ENCODE measurements around the gene SPATA18.

The SPATA18 gene

DNA sequence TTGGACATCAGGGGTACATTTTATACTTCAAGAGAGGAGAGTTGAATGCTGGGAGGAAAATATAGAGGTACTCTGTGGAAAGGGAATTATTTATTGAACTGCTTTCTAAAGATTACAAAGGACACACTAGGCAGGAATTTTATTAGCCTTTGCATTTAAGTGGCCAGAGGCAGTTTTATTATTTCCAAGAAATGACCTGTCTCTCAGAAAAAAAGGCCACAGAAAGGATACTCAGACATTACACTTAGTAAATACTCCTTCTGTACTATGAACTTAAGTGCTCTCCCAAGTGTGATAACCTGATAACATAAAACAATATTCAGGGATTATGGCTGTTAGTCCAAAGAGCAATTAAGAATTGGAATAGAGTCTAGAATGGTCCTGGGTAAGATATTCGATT lies 38.5 kb upstream of the SPATA18 start:
- DNase-seq (ENCODE audit: low read depth) = no peak
- TF ChIP-seq, protein P1, sequence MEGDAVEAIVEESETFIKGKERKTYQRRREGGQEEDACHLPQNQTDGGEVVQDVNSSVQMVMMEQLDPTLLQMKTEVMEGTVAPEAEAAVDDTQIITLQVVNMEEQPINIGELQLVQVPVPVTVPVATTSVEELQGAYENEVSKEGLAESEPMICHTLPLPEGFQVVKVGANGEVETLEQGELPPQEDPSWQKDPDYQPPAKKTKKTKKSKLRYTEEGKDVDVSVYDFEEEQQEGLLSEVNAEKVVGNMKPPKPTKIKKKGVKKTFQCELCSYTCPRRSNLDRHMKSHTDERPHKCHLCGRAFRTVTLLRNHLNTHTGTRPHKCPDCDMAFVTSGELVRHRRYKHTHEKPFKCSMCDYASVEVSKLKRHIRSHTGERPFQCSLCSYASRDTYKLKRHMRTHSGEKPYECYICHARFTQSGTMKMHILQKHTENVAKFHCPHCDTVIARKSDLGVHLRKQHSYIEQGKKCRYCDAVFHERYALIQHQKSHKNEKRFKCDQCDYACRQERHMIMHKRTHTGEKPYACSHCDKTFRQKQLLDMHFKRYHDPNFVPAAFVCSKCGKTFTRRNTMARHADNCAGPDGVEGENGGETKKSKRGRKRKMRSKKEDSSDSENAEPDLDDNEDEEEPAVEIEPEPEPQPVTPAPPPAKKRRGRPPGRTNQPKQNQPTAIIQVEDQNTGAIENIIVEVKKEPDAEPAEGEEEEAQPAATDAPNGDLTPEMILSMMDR (IDR thresholded peaks at IDR 0.05; ENCODE audit: insufficient read depth, low read depth, low read length, missing control alignments) = no peak
- H3K4me3 ChIP-seq (ENCODE audit: low read depth, low read length) = no peak overlapping the region

DNA sequence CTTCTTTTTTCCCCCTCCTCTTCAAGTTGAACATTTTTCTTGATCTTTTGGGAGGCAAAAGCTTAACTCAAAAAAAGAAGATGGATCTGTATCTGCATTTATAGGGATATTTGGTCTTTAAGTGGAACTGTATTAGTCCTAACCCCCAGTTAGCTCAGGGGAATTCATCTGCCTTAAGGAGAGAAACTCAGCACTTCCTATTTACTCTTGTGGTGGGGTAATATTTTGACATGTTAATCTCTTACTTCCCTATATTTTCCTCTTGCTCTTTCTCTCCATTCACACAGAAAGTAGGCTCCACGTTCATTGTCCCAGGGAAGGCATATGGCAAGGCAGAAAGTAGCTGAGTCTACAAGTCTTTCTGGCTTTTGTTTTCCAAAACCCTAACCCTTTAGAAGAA lies 36.2 kb upstream of the SPATA18 start:
- DNase-seq (ENCODE audit: low read depth) = no peak
- TF ChIP-seq, protein P1 (IDR thresholded peaks at IDR 0.05; ENCODE audit: insufficient read depth, low read depth, low read length, missing control alignments) = no peak

DNA sequence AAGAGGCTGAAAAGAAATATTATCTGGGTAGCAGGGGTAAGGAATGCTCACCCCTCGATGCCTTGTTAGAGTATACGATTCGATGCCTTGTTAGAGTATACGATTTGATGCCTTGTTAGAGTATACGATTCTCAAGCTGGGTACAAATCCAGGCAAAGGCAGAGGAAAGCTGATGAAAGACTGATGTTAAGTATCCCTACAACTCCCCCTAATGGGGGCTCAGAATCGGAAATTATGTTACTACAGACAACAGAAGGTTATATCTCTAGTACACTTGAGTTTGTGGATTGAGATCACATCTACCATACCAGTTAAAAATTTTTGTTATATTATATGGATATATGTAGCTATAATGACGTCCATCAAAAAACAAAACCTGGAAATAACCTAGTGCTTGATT lies 35.7 kb upstream of the SPATA18 start:
- TF ChIP-seq, protein P1 (IDR thresholded peaks at IDR 0.05; ENCODE audit: insufficient read depth, low read depth, low read length, missing control alignments) = no peak
- H3K4me3 ChIP-seq (ENCODE audit: low read depth, low read length) = no peak overlapping the region
- no peak for DNase-seq (ENCODE audit: low read depth)

More for the DNA sequence above, 36.2 kb upstream of the SPATA18 start:
- H3K4me3 ChIP-seq (ENCODE audit: low read depth, low read length) = no peak overlapping the region

DNA sequence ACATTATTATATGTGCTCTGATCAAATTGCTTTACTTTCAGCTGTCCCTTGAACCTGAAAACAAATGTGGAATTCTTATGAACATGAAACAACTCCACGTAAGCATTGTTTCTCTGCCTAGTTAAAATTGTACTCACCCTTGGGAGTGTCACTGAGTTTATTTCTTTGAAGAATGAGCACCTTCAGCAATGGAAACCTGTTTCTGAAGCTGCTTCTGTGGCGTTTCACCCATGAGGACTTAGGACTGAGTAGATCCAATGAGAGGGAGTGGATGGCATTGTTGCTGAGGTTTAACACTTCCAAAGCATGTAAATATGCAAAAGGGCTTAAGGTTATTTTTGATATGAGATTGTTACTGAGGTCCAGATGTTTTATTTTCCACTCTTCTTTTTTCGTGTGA lies 34.1 kb upstream of the SPATA18 start:
- no peak for DNase-seq (ENCODE audit: low read depth)
- no peak overlapping the region for H3K4me3 ChIP-seq (ENCODE audit: low read depth, low read length)
- TF ChIP-seq, protein P1 (IDR thresholded peaks at IDR 0.05; ENCODE audit: insufficient read depth, low read depth, low read length, missing control alignments) = no peak

DNA sequence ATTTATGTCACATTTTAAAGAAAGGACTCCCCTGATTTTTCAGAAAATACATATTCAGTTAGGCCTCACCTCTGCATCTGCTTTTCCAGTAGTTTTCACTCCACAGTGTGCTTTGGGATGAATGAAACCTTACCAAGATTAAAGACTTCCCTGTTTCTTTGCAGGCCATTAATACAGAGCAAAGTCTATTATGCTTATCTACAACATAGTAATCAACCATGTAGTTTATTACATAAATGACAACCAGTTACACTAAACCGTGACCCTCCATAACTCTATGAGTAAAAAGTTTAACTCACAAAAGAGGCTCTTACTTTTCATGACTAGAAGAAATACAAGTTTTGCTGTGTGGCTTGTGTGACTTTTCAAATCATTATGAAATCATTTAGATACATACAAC lies 33.3 kb upstream of the SPATA18 start:
- DNase-seq (ENCODE audit: low read depth) = no peak
- TF ChIP-seq, protein P1 (IDR thresholded peaks at IDR 0.05; ENCODE audit: insufficient read depth, low read depth, low read length, missing control alignments) = no peak
- no peak overlapping the region for H3K4me3 ChIP-seq (ENCODE audit: low read depth, low read length)

DNA sequence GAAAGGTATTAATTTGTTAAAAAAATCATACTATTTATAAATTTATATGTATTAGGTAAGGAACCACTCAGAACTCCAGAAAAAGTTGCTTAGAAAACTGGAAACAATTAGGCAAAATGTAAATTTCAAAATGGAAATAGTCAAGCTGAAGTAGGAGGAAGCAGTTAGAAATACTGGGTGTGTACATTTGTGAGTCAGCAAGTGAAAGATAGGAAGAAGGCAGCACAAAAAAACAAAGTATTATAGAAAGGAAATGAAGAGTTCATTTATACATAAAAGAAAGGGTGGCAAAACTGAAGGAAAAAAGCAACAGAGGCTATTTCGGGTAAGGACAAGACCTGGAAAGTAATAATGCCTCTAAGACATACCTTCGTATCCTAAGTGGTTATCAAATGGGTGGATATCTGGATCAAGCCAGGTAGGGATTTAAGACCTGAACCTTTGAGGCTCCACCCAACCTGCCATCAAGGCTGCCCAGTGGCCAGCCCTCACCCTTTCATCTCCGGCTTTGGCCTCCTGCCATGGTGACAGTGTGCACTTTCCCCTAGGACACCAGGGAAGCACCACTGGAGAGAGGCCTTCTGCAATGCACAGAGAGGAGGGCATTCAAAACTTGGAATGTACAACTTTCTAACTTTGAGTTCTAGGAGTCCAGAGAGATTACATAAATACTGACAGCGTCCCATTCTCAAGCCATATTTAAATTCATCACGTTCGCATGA lies 31.0 kb upstream of the SPATA18 start, which contains the start of gene LRRC66:
Gene LRRC66, minus strand, starts transcription at position 428 of the 722 bp plus-strand sequence. CDS start 2,750 bp downstream, outside the sequence.
- H3K4me3 ChIP-seq (ENCODE audit: low read depth, low read length) = no peak within 1 kb of the TSS
- no peak for DNase-seq (ENCODE audit: low read depth)
- TF ChIP-seq, protein P1 (IDR thresholded peaks at IDR 0.05; ENCODE audit: insufficient read depth, low read depth, low read length, missing control alignments) = no peak

DNA sequence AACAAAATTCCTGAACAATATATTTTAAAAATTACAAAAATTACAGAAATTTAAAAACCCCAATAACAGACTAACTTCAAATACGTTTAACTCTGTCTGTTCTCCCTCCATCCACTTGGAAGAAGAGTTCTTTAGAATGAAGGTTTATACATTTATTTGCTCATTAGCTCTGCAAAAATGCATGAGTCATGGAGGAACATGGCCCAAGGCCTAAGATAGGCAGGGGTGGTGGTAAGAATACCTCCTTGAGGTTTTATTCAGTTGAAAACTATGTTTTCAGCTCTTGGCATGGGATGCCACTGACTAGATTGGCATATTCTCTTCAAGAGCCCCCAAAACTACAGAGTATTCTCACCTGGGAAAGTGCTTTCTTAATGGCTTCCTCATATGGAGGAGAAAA lies 22.1 kb upstream of the SPATA18 start:
- DNase-seq (ENCODE audit: low read depth) = no peak
- no peak overlapping the region for H3K4me3 ChIP-seq (ENCODE audit: low read depth, low read length)
- TF ChIP-seq, protein P1 (IDR thresholded peaks at IDR 0.05; ENCODE audit: insufficient read depth, low read depth, low read length, missing control alignments) = no peak

All from GM12865 (cell line).